ENCODE measurements around the gene TFAM.
A peak's percentile ranks its signal among the peaks of the same experiment; 100 is the strongest.

Gene TFAM

DNA sequence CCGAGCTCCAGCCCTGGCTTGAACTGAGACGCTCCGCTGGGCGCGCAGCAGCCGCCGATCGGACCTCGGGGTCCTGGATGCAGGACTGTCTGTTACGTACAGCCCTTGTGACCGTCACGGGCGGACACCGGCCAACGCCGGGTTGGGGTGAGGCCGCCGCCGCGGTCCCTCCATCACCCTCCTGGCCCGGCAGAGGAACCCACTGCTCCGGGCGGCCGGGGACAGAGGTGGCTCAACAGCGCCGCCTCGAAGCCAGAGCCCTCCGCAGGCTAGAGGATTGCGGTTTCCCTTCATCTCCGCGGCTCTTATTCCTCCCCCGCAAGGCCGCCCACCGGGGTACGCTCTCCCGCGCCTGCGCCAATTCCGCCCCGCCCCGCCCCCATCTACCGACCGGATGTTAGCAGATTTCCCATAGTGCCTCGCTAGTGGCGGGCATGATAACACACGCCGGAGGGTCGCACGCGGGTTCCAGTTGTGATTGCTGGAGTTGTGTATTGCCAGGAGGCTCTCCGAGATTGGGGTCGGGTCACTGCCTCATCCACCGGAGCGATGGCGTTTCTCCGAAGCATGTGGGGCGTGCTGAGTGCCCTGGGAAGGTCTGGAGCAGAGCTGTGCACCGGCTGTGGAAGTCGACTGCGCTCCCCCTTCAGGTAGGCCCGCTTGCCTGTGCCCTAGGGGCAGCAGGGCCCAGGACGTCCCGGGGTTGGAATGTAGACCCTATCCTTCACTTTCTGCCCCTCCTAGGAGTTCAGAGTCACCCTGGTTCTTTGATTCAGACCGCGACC is at the start of gene TFAM:
TFAM (plus strand) TSS at position 412 of the 785 bp plus-strand sequence; CDS start at position 550, 138 bp downstream.
- peak; percentile 81 for DNase-seq

DNA sequence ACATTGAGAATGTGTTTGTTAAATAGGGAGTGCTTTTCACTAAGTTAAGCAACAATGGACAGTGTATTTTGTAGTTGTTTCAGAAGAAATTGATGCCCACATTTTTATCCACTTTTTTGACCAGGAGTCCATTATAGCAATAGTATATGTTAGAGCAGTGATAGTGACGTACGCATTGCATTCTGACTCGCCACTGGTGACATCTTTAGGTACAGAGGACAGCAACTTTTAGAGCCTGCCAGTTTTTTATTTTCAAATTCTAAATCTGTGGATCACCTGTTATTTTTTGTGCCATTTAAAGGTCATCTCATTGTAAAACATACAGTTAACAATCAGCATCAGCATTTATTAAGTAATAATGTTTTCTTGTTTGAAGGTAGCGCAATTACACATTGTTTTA is 49.0 kb upstream of the TFAM start:
- DNase-seq, result no peak

DNA sequence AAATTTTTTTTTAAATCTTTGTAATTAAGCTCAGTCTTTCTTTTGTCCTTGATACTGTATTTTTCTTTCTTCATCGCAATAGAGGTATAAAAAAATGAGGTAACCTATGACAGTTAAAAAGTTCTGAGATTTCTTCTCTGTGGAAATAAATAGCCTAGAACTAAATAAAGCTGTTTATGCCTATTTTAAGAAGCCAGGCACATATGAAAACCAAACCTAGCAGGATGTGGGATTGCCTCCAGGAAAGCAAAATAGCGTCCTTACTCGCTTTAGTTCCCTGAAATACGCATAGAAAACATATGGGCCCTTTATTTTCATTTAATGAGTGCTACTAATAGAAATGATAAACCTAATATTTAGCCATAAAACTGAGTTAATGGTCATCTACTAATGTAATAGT is 43.8 kb upstream of the TFAM start:
- no peak for DNase-seq

DNA sequence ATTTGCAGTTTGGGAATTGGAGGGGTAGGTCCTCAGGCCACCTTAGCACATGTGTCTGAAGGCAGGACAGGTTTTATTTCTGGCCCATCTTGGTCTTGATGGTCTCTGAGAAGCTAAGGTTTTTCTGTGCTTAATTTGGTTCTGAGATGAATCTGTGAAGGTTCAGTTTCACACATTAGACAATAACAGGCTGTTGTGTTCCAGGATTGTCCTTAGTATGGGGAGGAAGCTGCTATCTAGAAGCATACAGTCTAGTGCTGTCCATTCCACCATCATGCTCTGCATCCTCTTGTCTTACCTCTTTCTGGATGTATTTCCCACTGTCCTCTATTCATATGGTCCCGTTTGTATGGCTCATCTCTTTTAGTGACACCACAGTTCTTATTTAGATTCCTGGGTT is 43.3 kb upstream of the TFAM start:
- no peak for DNase-seq

DNA sequence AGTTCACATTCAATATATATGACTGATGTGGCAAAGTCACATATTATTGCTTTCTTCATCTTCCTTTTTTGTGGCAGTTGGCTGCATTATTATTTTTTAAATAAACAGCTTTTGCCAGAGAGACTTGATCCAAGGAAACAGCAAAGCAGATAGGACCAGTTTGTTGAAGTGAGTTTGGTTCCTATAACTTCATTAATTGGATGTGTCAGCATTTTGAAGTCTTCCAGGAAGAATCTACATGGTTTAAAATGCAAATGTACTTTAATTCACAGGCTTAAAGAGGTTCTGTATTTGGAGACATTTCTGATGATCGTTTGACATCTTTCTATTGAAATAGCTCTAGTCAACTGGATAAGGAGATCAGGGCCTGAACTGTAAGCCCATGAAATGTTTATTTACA is 37.2 kb upstream of the TFAM start:
- DNase-seq, result no peak

DNA sequence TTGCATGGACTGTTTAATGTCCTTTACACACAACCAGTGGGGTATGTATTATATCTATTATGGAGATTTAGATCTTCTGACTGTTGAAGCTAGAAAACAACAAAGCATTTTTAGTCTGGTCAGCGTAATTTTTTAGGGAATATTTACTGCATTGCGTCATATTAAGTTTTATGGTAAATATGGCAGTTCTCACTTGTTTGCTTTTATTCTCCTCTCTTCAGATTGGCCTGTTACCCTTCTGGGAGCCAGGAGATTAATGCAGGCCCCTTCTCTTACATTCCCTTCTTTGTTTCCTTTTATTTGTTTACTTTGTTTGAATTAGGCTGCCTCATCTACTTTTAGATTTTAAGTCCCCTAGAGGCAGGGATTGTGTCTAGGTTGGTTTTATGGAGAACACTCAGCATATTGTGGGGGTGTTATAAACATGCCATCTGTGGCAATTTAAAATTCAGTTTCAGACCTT is 36.6 kb upstream of the TFAM start:
- no peak for DNase-seq

DNA sequence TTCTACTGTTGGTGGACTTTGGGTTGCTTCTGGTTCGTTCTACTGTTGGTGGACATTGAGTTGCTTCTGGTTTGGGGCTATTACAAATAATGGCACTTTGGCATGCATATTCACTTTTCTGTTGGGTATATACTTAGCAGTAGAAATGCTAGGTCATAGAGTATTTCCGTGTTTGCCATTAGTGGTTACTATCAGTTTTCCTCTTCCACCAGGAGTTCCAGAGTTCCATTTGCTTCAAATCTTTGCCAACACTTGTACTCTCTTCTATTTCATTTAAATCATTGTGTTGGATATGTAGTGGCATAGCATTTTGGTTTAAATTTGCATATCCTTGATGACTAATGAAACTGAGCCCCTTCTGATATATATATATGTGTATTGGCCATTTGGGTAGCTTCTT is 35.2 kb upstream of the TFAM start:
- no peak for DNase-seq

DNA sequence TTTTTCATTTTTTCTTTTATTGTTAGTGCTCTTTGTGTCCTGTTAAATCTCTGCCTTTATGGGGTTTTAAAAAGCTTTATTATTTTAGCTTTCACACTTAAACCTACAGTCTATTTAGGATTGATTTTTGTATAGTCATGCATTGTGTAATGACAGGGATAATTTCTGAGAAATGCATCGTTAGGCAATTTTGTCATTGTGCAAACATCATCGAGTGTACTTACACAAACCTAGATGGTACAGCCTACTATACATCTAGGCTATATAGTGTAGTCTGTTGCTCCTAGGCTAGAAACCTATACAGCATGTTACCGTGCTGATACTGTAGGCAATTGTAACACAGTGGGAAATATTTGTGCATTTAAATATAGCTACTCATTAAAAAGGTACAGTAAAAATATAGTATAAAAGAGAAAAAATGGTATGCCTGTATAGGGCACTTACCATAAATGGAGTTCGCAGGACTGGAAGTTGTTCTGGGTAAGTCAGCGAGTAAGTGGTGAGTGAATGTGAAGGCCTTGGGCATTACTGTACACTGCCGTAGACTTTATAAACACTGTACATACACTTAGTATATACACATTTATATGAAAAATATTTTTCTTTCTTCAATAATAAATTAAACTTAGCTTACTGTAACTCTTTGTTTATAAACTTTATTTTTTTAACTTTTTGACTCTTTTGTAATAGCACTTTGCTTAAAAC is 34.4 kb upstream of the TFAM start:
- DNase-seq, result no peak

DNA sequence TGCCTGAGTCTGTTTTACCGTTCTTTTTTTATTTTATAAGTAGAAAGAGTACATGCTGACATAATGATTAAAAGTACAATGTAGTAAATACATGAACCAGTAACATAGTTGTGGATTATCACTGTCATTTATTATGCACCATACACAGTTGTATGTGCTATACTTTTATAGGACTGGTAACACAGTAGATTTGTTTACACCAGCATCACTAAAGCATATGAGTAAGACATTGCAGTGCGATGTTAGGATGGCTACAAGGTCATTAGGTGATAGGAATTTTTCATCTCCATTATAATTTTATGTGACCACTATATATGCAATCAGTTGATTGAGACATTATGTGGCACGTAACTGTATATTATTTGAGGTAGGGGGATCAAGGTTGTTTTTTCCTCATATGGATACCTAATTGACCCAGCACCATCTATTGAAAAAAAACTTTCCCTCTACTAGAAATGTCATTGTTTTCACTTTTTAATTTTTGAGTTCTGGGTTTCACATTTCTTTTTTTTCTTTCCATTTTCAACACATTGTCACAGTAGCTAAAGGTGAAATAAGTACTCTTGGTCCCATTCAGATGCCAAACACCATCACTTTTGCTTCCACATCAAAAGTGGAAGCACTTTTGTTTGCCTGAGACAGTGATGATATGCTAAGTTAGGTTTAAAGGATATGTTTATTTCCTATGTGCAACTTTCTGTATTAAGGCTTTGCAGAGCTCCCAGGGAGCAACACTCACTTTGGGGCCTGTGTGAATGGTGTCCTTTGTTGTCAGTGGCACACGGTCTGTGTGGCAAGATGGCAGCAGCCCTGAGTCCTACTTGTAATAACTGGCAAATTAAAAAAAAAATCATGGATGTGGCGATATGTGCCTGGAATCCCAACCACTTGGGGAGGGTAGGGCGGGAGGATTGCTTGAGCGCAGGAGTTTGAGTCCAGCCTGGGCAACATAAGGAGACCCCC is 33.3 kb upstream of the TFAM start:
- DNase-seq, result no peak

DNA sequence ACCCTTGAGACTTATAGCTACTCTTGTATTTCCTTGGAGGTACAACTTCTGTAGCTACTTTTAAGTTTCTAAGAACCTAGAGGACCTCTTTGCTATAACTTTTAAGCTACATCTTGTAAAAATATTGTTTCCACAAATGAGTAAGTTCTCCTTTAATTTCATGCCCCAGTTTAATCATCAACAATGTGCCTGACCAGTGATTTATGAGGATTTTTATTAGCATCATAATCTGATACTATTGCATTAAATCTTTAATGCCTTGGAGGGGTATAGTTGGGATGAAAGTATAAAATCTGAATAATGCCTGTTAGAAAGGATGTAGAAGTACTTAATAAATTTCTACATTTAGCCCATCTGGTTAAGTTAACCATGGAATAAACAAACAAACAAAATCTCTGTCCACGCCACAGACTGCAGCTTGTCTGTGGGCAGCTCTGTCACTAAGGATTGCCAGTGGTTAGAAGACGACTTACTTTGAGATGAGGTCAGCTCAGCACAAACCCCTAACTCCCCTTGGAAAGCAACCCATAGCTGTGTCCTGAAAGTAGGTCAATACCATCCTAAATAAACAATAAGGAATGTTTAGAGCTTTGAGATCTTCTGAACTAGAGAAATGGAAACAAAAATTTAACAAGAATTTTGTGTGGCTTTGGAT is 32.1 kb upstream of the TFAM start:
- DNase-seq, result no peak

DNA sequence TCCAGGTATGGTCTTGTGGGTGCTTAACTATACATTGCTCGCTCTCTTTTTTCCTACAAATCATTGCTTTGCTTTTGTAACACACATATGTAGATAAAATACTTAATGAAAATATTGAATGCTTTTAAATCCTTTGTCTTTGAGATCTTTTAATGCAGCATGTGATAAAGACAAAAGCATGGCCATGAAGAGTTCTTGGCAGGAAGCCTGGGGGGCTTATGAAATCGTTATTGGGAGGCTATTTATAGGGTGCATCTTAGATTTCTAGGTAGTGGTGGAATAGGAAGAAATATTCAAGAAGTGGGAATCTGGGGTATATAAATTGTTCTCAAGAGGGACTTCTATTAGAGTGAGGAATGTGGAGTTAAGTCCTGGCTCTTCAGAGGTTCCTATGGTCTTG is 28.5 kb upstream of the TFAM start:
- DNase-seq, result no peak

DNA sequence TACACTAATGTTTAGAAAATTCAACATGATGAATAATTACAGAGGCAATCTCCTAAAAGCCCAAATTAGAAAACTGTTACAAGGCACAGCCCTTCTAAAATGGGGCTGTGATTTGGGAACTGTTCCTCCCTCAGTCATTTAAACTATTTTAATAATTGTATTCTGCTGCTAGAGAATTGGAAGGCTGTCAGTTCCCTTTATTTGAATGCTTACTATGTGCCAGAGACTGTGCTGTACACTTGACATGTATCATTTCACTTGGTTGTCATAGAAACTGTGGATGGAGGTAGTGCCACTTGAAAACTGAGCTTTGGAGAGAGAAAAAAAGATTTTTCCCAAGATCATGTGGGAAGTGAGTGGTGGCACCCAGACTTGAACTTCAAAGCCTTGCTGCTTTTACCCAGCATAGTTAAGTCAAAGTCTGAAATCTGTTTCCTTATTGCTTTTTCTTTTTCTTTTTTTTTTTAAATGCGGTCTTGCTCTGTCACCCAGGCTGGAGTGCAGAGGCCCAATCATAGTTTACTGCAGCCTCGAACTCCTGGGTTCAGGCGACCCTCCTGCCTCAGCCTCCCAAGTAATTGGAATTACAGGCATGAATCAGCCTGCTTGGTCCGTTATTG is 26.8 kb upstream of the TFAM start:
- DNase-seq, result no peak

DNA sequence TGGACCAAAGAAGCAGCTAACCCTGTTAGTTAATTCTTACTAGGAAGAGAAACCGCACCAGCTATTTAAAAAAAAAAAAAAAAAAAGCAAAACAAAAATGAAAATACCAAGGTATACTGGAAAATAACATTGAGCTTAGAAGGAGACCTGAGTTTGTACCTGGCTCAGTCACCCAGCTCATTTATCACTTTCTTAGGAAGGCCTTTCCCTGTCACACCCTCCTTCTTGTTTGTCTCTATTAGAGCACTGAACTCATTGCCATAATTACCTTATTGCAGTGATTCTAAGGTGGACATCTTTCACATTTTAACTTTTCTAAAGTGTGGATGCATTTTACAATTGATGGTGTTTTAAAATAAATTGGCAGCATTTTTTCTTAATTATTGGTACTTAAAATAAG is 26.3 kb upstream of the TFAM start:
- no peak for DNase-seq

DNA sequence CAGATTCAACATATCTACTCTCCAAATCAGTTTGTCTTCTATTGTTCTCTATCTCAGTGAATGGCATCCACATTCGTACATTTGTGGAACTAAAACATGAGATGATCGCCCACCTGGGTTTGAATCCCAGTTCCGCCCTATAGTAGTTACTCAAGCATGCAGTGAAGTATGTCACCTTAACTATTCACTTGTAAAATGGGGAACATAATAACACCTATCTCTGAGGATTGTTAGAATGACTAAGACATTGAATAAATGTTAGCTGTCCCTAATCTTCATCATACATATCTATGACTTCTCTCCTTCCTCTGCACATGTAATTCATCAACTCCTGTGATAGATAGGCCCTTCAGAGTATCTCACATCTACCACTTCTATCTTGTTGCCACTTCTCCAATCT is 25.7 kb upstream of the TFAM start:
- no peak for DNase-seq

DNA sequence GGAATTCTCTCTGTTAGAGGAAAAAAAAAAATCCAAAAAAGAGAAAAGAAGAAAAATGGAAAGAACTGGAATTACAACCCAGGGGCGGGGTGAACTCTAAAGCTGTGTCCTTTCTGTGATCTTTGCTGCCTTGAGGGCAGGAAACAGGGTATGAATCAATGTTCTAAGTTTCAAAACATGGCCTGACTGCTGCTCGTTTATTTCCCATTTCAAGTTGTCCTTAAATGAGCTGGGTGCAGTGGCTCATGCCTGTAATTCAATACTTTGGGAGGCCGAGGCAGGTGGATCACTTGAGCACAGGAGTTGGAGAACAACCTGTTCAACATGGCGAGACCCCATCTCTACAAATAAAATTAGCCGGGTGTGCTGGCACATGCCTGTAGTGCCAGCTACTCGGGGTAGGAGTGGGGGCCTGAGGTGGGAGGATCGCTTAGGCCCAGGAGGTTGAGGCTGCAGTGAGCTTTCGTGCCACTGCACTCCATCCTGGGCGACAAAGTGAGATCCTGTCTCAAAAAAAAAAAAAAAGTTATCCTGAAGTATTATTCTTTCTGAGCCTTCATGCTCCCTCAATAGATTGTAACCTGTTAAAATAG is 24.7 kb upstream of the TFAM start:
- DNase-seq, result peak; percentile 17

DNA sequence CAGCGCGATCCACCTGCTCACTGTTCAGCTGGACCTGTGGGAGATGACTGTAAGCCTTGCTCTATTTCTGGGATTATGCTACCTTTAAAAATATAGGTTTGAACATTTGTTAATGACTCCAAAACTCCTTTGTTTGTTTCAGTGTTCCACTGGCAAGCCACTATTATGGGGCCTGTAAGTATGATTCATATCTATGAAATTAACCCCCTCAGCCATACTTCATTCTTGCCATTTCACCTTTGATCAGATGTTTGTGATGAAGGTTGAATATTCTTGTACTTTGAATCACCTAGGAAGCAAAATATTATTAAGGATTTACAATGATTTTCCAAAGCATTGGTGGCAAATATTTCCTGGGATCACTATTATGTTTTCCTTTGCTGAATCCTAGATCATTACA is 23.9 kb upstream of the TFAM start:
- no peak for DNase-seq

DNA sequence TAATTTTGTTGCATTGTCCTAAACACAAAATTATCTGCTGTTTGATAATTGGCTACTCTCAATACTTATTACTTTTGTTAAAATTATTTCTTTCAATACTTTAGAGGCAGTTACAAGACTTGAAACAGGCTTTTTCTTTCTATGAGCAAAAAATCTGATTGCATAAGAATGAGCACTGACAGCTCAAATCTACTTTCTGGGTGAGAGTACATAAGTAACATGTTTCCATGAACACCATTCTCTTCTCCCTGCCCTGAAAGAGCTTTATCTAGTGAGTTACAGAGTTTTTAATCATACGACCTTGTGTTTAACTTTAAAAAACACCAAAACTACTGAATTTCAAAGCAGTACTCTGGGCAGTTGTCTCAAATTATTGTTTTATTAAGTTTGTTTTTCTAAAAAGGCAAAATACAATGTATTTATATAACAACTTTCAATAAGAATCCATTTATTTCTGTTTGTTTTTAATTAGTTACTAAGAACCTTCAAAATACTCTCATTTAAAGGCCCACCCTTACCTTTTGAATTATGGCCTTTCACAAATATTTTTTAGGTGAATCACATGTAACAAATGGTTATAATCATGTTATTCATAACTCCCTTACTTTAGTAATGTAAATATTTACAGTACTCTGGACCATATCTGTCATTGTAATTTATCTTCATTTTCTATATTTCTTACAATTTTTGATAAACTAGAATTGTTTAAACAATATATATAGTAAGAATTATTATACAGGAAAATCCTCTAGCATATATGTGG is 23.0 kb upstream of the TFAM start:
- no peak for DNase-seq

DNA sequence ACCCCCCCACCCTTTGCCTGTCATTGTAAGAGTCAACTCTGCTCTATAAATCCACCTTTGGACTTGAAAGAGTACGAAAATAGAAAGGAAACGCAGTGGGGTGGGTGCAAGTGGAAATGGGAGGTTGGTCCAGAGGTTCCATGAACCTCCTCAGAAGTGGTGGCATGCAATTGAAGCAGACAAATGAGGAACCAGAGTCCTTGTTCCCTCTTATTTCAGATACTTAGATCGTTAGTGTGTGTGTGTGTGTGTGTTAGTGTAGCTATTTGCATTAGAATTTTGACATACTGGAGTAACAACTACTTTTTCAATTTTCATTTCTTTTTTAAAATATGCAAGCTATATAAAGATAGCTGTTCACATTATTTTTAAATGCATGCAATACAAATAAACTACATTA is 18.1 kb upstream of the TFAM start:
- DNase-seq, result no peak

DNA sequence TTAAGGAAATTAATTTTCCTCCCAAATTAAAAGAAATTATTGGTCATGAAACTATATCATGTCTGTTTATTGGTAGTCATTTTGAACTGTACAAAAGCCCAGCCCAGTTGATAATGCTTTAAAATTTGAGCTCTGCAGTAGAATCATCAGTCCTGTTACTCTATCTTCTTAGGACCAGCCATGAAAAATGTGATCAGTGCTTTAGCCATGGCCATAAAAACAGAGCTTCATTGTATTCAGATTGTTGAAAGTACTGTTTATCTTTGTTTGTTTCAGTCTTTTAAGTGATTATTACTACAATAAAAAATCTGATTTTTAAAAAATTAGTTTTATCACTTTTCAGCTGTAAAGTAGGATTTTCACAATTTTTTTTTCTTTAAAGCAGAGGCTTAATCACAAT is 13.7 kb upstream of the TFAM start:
- DNase-seq, result no peak

DNA sequence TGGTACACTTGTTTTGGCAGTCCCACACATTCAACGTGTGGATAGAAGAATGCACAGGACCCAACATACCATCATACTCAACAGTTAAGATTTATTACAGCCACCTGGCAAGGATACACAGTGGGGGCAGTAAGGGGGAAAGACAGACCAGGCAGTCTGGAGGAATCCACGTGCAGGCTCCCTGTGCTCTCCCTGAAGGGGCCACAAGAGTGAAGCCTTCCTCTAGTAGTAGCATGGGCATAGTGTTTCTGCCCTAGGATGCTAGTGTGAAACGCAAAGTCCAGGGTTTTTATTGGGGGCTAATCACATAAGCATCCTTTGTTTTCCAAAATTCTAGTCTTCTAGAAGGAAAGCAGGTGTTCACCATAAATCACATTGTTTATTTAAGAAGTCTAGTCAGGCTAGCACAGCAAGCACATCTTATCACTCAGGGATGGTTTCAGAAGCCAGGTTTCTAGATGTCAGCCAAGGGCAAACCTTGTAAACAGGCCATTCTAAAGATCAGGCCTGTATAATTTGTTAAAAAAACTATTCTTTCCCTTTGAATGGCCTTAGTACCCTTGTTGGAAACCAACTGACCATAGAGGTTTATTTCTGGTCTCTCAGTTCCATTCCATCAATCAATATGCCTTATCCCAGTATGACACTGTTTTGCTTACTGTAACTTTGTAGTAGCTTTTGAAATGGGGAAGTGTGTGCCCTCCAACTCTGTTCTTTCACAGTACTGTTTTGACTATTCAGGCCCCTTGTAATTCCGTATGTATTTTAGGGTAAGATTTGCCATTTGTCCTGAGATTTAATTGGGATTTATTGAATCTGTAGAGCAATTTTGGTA is 12.4 kb upstream of the TFAM start:
- no peak for DNase-seq
